Gastrocnemius medialis (tissue), 4 donors: Measurements from ENCODE around the gene KRTAP10-4.

ENCODE experiments used
- POLR2A ChIP-seq, 2 donors: fragments of 450-650 bp; IDR thresholded peaks; one replicate each; pipeline ENCODE4 v1.6.1; 2017; ENCODE audit warnings: antibody characterized with exemption in 2 of 2, mild to moderate bottlenecking in 2 of 2, moderate library complexity in 2 of 2
- TF ChIP-seq, protein P1 (sequence below), 5 experiments: fragments of 450-650 bp in 3 of 5; fragments of 200-600 bp in 2 of 5; sonication (generic) in 2 of 5; IDR thresholded peaks in 4 of 5; conservative IDR thresholded peaks in 1 of 5; 1 replicate in 4 of 5; 2 replicates in 1 of 5; pipeline ENCODE4 v1.5.1; 2016 to 2019; ENCODE audit warnings: antibody characterized with exemption in 5 of 5, mild to moderate bottlenecking in 3 of 5, moderate library complexity in 3 of 5

DNA sequence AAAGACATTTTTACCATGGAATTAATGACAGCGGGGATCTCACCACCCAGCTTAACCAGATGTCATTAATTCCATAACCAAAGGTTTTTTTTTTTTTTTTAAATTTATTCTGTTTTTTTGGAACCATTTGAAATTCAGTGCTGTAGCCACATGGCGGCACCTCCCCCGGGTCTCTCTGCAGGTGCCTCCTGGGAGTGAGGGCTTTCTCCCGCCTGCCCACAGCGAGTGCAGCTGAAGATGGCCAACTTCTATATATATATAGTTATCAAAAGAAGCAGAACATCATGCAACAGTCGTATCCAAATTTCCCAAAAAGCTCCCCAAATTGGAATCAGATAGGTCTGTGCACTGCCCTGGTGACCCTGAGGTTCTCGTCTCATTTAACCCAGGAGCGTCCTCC lies 41.9 kb downstream of the KRTAP10-4 start:
- no peak for TF ChIP-seq POLR2A (IDR thresholded peaks at IDR 0.05)
- TF ChIP-seq, protein P1, sequence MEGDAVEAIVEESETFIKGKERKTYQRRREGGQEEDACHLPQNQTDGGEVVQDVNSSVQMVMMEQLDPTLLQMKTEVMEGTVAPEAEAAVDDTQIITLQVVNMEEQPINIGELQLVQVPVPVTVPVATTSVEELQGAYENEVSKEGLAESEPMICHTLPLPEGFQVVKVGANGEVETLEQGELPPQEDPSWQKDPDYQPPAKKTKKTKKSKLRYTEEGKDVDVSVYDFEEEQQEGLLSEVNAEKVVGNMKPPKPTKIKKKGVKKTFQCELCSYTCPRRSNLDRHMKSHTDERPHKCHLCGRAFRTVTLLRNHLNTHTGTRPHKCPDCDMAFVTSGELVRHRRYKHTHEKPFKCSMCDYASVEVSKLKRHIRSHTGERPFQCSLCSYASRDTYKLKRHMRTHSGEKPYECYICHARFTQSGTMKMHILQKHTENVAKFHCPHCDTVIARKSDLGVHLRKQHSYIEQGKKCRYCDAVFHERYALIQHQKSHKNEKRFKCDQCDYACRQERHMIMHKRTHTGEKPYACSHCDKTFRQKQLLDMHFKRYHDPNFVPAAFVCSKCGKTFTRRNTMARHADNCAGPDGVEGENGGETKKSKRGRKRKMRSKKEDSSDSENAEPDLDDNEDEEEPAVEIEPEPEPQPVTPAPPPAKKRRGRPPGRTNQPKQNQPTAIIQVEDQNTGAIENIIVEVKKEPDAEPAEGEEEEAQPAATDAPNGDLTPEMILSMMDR (IDR thresholded peaks at IDR 0.05 in 4 of 5, conservative IDR thresholded peaks at IDR 0.05 in 1 of 5), result no peak
